C4-2B (cell line): ENCODE measurements around the gene OSM.

Source experiments
- H3K27ac ChIP-seq: fragments of 450-650 bp; 2 replicates; pipeline ENCODE4 v1.5.1; 2017
- CTCF ChIP-seq: fragments of 450-650 bp; conservative IDR thresholded peaks from 2 replicates; pipeline ENCODE4 v1.5.1; 2017; ENCODE audit warnings: mild to moderate bottlenecking
- ZFX ChIP-seq: fragments of 450-650 bp; IDR thresholded peaks from 2 replicates; pipeline ENCODE4 v1.6.1; 2017

Gene OSM

GRCh38 chr22:30309951-30310741, 43.5 kb upstream of the OSM start:
- H3K27ac ChIP-seq = peak overlapping the region; percentile 63
- TF ChIP-seq CTCF = no peak
- no peak for TF ChIP-seq ZFX

- H3K27ac ChIP-seq = 0 out of 2 replicates have a peak overlapping the region, but pooled peaks have one; percentile 63
- TF ChIP-seq ZFX (no peak), CTCF (no peak)
Observed at GRCh38 chr22:30308518-30309230, 42.0 kb upstream of the OSM start.

- H3K27ac ChIP-seq = 0 out of 2 replicates have a peak overlapping the region, but pooled peaks have one; percentile 16
- TF ChIP-seq ZFX (no peak), CTCF (no peak)
Observed at GRCh38 chr22:30308093-30308492, 41.4 kb upstream of the OSM start.

- 0 out of 2 replicates have a peak overlapping the region, but pooled peaks have one; percentile 16 for H3K27ac ChIP-seq
Observed at GRCh38 chr22:30307041-30307574, 40.5 kb upstream of the OSM start.

GRCh38 chr22:30306627-30307011, 40.0 kb upstream of the OSM start:
- H3K27ac ChIP-seq = 0 out of 2 replicates have a peak overlapping the region, but pooled peaks have one; percentile 16
- TF ChIP-seq CTCF (no peak), ZFX (no peak)

More at GRCh38 chr22:30307041-30307574, 40.5 kb upstream of the OSM start:
- TF ChIP-seq CTCF = no peak
- TF ChIP-seq ZFX = no peak

- no peak for TF ChIP-seq CTCF
Observed at GRCh38 chr22:30305906-30306626, 39.4 kb upstream of the OSM start.

More at GRCh38 chr22:30305906-30306626, 39.4 kb upstream of the OSM start:
- peak overlapping the region; percentile 67 for H3K27ac ChIP-seq
